ENCODE data around the gene ARHGAP15.
A peak's percentile ranks its signal among the peaks of the same experiment; 100 is the strongest.

Gene ARHGAP15

GRCh38 chr2:143426296-143426695 lies 297.1 kb downstream of the ARHGAP15 start:
- TF ChIP-seq, protein P1, sequence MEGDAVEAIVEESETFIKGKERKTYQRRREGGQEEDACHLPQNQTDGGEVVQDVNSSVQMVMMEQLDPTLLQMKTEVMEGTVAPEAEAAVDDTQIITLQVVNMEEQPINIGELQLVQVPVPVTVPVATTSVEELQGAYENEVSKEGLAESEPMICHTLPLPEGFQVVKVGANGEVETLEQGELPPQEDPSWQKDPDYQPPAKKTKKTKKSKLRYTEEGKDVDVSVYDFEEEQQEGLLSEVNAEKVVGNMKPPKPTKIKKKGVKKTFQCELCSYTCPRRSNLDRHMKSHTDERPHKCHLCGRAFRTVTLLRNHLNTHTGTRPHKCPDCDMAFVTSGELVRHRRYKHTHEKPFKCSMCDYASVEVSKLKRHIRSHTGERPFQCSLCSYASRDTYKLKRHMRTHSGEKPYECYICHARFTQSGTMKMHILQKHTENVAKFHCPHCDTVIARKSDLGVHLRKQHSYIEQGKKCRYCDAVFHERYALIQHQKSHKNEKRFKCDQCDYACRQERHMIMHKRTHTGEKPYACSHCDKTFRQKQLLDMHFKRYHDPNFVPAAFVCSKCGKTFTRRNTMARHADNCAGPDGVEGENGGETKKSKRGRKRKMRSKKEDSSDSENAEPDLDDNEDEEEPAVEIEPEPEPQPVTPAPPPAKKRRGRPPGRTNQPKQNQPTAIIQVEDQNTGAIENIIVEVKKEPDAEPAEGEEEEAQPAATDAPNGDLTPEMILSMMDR (IDR thresholded peaks at IDR 0.05; ENCODE audit: control insufficient read depth, insufficient read depth, low read depth, low read length, missing control alignments), result no peak
- H3K4me3 ChIP-seq (ENCODE audit: control insufficient read depth, low read depth, low read length), result no peak overlapping the region
- DNase-seq (ENCODE audit: low read depth), result peak; percentile 49

GRCh38 chr2:143428700-143429099 lies 299.5 kb downstream of the ARHGAP15 start:
- TF ChIP-seq, protein P1 (IDR thresholded peaks at IDR 0.05; ENCODE audit: control insufficient read depth, insufficient read depth, low read depth, low read length, missing control alignments), result no peak
- H3K4me3 ChIP-seq (ENCODE audit: control insufficient read depth, low read depth, low read length), result no peak overlapping the region
- DNase-seq (ENCODE audit: low read depth), result no peak

GRCh38 chr2:143429932-143430679 lies 300.9 kb downstream of the ARHGAP15 start:
- TF ChIP-seq, protein P1 (IDR thresholded peaks at IDR 0.05; ENCODE audit: control insufficient read depth, insufficient read depth, low read depth, low read length, missing control alignments), result no peak
- no peak for DNase-seq (ENCODE audit: low read depth)

DNA sequence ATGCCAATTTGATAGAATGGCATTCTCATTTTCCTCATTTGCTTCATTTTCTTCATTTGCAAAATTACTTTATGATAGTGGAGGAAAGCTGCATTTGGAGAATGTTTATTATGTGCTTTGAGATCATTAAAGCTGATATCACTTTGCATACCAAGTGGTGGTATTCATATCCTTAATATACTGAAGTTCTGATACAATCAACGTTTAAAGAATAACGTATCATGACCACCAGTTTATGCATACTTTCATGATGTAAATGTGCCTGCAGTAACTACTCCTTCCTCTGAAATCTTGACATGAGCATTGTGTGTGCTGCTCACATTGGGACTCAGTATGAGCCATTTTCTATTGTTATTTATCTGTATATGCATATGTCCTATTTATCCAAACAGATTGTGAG lies 302.1 kb downstream of the ARHGAP15 start:
- no peak for DNase-seq (ENCODE audit: low read depth)
- TF ChIP-seq, protein P1 (IDR thresholded peaks at IDR 0.05; ENCODE audit: control insufficient read depth, insufficient read depth, low read depth, low read length, missing control alignments), result no peak
- H3K4me3 ChIP-seq (ENCODE audit: control insufficient read depth, low read depth, low read length), result no peak overlapping the region

More at GRCh38 chr2:143429932-143430679, 300.9 kb downstream of the ARHGAP15 start:
- no peak overlapping the region for H3K4me3 ChIP-seq (ENCODE audit: control insufficient read depth, low read depth, low read length)

- TF ChIP-seq, protein P1 (IDR thresholded peaks at IDR 0.05; ENCODE audit: control insufficient read depth, insufficient read depth, low read depth, low read length, missing control alignments), result no peak
- DNase-seq (ENCODE audit: low read depth), result no peak
- no peak overlapping the region for H3K4me3 ChIP-seq (ENCODE audit: control insufficient read depth, low read depth, low read length)
These were observed 304.0 kb downstream of the ARHGAP15 start for GRCh38 chr2:143433251-143433650.

GRCh38 chr2:143433840-143434239 lies 304.6 kb downstream of the ARHGAP15 start:
- DNase-seq (ENCODE audit: low read depth), result no peak
- no peak overlapping the region for H3K4me3 ChIP-seq (ENCODE audit: control insufficient read depth, low read depth, low read length)
- TF ChIP-seq, protein P1 (IDR thresholded peaks at IDR 0.05; ENCODE audit: control insufficient read depth, insufficient read depth, low read depth, low read length, missing control alignments), result no peak

All from AG09309 (cell line).